Fibroblast of skin of left biceps (primary cell): Measurements from ENCODE around the gene GUCY1A1.

Experiments
- DNase-seq, 2 experiments: peaks; one replicate each; pipeline ENCODE4 v3.0.0-alpha.2; 2013; ENCODE audit warnings: low read depth in 2 of 2

GUCY1A1 gene

DNA sequence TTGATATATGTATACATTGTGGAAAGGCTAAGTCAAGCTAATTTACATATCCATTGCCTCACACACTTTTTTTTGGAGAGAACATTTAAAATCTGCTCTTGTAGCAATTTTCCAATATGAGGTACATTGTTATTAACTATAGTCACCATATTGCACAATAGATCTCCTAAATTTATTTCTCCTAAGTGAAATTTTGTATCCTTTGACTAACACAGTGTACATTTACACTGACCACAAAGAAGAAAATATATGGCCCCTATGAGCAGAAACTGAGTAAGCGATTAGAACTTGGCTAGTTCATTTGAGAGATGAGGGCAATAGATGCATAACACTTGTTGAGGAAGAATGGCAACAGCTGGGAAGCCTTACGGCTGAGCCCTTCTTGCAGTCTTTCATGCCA, 71.9 kb downstream of the GUCY1A1 start:
- peak; percentile 71 to 78 for DNase-seq

DNA sequence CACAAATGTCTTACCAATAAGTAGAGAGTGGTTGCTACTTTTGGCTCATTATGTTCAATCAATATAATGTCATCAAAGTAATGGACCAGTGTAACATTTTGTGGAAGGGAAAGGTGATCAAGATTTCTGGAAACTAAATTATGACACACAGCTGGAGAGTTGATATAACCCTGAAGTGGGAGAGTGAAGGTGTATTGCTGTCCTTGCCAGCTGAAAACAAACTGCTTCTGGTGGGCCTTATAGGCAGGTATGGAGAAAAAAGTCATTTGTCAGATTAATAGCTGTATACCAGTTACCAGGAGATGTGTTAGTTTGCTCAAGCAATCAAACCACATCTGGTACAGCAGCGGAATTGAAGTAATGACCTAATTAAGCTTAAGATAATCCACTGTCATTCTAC, 74.9 kb downstream of the GUCY1A1 start:
- DNase-seq, result no peak

DNA sequence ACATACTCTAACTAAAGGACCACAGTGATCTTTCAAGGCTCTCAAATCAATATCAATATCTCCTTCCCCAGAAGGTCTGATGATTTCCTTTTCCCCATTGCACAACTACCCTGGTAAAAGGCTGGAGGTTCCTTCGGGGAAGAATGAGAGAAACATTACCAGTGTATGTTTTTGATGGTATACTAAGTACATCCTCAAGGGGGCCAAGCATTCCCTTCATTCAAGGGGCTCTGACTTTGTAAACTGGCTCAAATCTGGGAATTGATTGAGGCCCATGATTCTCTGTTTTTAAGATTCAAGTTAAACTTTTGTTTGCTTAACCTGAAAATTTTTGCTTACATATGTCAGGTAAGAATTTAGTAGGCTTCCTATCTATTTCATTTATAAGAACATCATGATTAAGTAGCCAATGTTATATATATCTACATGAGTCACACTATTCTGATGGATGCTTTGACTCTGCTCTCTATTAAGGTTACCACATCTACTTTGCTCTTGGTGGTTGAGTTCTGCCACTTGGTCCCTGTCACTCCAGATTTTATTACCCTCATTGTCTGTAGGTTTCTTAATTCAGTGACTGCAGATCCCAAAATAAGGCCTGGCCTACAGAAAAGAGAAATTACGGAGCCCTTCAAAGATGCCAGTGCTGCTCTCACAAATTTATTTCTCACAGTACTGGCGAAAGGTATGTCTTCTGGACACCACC, 75.8 kb downstream of the GUCY1A1 start:
- no peak for DNase-seq

DNA sequence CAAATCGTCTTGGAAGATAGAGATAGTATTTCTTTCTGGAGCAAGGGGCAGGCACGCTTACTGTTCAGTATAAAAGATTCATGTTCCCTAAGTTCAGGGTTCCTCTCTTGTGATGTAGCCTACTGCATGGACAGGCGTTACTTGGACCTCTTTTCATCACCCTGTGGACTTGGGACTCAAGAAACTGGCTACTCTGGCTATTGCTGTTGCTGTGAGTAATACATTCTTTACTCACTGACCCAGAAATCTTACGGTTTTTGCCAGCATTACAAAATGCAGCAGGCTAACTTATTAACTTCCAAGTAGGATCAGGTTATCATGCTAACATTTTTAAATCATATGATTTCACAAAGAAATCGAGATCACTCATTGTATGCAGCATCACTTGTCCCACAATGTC, 79.3 kb downstream of the GUCY1A1 start:
- no peak for DNase-seq

DNA sequence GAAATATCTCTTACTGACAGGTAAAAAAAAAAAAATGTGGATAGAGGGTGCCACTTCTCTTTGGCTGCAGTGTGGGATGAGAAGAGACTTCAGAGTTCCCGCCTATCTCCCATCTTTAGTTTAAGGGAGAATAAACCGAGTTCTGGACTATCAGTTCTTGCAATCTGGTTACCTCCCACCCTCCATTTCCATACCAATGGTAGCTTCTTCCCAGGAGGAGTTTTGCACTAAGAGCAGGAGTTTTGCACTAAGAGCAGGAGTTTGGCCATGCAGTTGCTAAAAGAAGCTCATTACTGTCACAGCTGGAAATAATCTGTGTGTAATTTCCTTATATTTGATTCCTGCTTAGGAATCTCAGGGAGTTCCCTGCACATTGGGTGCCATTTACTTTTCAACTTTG, 81.4 kb downstream of the GUCY1A1 start:
- DNase-seq, result no peak

DNA sequence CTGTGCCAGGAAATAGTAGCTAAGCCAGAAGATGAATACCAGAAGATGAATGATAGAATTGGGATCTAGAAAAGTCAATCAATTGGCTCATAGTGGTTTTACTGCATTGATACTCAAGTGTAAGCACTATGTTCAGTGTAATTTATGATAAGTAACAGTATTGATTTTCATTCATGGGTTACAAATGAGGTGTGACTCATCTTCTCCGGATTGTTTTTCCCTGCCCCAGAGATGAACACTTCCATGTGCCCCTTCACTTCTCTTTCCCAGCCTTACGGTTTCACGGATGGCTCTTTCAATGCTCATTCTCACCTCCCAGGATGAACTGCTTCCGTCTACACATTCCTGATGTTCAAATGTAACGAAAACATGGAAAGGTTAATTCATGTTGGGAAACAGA, 82.4 kb downstream of the GUCY1A1 start:
- DNase-seq, result no peak

DNA sequence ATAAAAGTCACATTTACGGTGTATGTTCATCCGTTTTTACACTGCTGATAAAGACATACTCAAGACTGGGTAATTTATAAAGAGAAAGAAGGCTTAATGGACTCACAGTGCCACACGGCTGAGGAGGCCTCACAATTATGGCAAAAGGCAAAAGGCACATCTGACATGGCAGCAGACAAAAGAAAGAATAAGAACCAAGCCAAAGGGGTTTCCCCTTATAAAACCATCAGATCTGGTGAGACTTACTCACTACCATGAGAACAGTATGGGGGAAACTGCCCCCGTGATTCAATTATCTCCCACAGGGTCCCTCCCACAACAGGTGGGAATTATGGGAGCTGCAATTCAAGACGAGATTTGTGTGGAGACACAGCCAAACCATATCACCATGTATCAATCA, 84.9 kb downstream of the GUCY1A1 start:
- DNase-seq, result no peak

DNA sequence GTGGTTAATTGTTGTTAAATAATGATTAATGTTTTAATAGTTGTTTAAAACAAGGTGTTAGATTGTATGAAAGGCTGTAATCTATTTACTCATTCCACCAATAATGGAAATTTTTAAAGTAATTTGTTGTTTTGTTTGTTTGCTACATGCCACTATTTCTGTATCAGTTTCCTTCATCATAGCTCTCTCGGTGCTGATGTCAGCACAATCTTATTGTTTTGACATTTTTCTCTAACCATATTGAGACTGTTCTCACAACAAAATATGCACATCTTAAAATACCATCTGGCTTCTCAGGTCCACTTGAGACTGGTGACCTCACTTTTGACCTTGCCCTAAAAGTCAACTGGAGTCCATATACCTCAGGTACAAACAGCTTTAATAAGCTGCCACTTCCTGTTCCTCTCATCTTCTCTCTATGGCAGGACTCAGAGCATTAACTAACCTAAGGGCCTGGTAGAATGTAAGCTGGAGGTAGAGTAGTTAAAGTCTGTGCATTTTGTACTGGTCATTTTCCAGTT, 91.2 kb downstream of the GUCY1A1 start:
- DNase-seq, result no peak

DNA sequence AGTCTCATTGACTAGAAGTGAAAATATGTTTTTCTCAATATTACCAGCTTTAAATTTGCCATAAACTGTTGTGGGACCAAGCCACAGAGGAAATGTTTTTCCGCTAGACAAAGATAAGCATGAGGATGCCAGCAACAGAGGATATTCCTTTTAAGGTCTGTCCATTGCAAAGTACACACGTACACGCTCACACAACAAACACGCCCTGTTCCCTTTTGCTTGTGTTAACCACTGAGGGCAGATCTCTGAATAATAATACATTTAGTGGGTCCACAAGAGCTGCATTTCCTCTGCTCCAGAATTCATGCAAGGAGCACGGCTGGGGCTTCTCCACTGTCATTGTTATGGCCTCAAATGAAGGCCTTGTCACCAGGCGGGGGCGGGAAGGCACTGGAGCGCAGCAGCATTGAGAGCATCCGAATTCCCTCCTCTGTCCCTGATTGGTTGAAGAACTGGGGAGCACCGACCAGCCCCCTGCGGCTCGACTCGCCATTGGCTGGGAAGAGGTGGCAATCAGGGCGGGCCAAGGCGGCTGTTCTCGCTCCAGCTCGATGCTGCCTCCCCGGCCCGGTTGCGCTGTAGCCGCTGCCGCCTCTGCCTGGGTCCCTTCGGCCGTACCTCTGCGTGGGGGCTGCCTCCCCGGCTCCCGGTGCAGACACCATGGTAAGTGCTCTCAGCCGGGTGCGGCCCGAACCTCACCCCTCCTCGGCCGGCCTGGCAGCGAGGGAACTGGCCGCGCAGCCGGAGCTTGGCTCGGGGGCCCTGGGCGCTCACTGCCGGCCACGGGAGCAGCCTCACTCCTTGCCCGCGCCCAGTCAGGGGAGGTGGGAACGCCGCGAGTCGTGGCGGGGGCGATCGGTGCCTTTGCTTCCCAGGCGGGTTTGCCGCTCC, 92.1 kb downstream of the GUCY1A1 start, which contains the start of gene GUCY1B1:
TSS of gene GUCY1B1 (plus strand) at position 541 of the 891 bp plus-strand sequence. CDS start at position 661, 120 bp downstream.
- peak; percentile 86 to 87 for DNase-seq

DNA sequence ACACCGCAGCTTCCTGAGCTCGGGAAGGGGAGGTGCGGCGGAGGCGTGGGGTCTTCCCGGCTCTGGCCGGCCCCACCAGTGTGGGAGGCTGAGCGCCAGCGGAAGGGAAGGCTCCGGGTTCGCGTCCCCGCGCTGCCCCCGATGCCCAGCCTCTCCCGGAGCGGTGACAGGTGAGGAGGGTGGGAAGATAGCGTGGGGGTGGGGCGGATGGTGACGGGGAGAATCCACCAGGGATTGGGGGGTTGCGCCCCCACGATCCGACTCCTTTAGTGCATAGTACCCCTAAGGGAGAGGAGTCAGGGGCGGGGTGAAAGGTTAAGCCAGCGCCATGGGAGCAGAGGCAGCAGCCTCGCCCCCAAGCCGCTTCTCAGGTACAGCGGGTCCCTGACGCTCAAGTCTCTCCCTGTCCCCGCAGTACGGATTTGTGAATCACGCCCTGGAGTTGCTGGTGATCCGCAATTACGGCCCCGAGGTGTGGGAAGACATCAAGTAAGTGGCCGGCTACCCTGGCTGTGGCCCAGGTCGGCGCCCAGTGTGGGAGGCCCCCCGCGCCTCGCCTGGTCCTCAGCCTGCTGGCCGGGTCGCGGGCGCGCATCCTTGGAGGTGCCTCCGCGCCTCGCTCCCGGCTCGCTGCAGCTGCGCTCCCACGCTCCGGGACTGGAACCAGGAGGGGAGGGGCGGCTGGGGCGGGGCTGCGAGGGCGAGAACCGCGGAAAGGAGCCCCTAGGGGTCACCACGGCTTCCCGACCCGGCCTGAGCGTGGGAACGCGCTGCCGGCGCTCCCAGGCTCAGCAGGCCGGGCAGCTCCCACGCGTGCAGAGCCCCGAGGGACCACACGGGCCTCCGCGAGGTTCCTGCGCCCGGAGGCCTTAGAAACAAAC, 93.0 kb downstream of the GUCY1A1 start:
- DNase-seq, result no peak

DNA sequence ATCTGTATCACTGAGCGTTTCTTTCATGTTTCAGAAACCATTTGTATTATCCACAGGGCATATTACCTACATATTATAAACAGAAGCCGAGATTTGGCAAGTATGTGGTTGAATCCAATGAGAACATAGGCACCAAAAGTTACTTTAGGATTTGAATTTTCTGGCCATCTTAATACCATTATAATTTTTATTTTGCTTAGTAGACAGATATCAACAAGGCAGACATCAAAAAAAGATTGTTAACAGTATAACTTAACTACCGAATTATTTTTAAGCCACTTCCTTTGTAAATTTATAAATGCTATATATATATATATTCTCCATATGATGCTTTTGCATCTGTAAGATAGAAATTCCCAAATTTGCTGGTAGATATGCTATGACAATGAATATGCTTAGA, 94.4 kb downstream of the GUCY1A1 start:
- no peak for DNase-seq

DNA sequence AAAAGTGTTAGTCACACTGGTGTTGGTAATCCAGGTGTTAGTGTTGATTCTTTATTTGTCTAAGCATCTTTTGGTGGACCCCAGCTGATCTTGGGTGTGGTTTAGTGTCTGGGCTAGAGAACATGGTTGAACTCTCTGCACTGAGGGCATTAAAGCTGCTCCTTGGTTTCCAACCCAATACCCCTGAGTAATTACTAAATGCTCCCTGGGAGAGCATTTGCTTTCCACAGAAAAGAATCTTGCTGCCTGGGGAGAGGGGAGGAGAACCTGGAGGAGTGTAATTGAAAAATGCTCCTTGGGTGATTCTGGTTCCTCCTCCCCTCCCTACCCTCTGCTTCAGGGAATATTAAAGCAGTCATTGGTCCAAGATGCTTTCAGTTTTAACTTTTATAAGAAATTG, 95.3 kb downstream of the GUCY1A1 start:
- no peak for DNase-seq

DNA sequence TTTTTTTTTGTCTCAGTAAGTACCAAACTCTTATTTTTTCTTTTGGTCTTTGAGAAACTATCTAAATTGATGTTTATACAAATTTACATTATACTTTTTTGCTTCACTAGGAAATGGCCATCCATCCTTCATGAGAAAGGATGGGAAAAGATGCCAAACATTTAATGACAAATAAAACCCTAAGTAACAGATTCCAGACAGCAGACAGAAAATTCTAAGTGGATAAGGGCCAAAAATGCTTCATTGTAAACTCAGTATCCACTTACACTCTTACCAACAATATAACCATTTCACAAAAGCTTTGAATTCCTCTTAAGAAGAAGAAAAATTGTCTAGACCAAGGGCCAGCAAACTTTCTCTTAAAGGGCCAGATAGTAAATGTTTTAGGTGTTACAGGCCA, 95.7 kb downstream of the GUCY1A1 start:
- DNase-seq, result no peak

DNA sequence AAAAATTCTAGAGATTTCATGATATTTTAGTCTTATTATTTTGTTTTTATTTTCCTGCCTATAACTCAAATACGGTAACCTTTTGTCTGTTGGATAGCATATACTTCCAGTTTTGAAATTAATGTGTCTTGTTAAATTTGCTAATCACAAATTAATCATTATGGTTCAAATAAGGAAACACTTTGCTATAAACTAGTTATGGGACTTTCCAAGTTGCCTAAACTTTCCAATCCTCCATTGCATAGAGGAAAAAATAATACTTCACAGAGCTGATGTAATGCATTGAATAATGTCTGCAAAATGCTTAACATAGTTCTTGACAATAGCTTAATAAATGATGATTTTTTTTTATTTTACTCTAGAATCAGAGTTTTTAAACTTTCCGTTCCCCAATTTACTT, 96.9 kb downstream of the GUCY1A1 start:
- DNase-seq, result no peak

DNA sequence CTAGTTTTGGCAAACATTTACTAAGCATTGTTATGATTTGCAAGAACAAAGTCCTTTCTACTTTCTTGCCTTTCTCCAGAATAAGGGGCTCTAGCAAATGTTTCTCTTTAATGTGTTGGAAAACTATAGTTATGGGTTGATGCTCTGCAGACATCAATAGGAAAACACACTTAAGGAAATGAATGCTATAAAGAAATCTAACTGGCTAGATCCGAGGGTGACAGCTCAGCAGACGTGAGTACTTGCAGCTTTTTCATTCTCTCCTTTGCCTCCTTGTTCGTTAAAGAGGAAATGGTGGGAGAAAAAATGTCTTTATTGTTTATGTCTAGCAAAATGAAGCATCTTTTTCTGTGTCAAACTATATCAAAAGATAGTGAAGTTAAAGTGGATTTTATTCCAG, 98.5 kb downstream of the GUCY1A1 start:
- DNase-seq, result no peak

DNA sequence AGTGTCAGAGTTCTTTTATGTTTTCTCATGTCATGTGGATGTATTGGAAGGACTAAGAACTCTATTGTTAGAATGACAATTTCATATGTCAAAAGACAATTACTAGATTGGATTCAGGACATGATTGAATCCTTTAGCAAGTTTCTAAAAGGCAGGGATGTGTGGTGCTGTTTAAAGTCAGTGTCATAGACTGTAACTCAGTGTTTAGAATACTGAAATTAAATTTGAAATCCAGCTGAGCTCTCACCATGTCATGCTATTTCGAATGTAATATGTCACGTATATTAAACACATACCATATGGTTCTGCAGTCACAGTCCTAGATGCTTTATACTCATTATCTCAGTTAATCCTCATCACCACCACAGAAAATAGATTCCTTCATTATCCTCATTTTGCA, 100.0 kb downstream of the GUCY1A1 start:
- no peak for DNase-seq

DNA sequence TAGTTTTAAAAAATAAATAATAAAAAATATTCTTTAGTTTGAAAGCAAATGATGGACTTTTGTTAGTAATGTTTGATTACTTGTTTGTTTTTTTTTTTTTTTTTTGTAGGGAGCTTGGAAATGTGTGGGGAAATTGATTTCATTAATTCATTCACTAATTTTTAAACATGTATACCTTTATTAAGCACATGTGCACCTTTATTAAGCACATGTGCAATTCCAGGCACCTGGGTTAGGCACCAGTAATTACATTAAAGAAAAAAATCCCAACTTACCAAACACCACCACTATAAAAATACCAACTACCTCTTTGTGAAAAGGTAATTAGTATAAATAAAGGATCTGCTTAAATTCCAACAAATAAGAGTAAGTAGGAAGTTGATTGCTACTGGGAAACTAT, 101.7 kb downstream of the GUCY1A1 start:
- no peak for DNase-seq

DNA sequence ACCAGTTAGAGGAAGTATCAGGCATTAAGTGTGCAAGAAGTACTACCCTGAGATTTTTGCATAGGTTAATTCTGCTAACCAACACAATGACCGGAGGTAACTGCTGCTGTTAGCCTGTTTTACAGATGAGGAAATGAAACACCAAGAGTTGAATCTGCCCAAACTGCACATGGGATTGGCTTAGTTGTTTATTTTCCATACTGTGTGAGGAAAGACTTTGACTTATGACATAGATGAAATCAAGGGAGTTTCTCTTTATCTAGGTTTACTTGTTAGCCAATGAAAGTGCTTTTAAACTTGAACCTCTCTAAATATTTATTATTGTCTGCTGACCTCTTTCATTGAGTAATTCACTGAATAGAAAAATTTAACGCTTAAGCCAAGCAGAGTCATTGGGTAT, 102.4 kb downstream of the GUCY1A1 start:
- DNase-seq, result no peak

DNA sequence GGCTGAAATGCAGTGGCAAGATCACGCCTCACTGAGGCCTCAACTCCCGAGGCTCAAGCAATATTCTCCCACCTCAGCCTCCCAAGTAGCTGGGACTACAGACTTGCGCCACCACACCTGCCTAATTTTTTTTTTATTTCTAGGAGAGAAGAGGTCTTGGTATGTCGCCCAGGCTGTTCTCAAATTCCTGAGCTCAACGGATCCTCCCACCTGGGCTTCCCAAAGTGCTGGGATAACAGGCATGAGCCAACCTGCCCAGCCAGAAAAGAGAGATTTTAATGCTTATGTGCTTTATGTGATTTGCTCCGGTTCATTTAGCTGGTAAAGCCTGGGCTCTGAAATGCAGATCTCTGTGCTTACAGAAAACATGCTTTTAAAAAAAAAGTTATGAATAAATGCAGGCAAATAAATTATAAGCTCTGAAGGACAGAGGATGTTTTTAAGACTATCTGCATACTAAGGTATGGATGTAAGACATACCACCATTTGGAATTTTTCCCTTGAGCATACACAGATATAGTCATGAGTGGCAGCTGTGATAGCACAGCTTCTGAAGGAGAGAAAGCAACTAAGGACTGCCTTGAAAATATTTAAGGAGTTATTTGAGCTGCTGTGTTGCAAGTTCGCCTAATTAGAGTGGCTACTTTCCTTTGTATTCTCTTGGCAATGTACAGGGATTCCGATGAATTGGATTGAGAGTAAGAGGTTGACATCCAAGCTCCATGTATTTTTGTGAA, 106.0 kb downstream of the GUCY1A1 start:
- no peak for DNase-seq

DNA sequence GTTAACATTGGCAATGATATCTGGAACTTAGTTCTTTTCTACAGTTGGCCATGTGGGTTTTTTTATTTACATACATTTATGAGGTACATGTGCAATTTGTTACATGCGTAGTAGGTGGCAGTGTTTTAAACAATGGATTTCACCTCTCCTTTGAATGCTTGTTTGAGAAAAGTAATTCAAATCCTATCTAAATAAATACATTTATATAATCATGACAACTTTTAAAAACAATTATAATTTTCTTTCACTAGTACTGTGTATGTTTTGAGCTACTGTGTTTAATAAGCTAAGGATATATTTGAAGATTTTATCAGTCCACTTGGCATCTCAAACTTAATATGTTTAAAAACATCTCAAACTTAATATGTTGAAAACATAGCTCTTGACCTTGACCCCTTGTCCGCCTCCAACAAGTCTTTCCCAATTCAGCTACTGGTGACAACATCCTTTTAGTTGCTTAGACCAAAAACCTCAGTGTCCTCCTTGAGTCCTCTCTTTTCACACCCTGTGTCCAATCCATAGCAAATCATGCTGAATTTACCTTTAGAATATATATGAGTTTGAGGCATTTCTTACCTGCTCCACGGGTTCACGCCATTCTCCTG, 106.7 kb downstream of the GUCY1A1 start:
- DNase-seq, result no peak

DNA sequence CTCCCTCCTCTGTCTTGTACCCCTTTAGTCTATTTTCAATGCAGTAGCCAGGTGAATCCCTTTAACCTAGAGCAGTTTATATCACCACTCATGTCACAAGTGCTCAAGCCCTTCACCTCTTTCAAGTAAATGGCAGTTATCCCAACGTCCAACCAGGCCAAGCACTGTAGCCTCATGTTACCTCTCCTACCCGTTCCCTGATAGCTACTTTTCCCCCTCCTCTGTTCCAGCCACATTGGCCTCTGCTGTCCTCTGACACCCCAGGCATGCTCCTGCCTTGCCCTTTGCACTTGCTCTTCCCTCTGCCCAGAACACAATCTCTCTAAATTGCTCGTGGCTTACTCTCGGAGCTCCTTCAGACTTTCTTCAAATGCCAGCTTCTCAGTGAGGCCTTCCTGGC, 107.4 kb downstream of the GUCY1A1 start:
- DNase-seq, result no peak
